SKM-1 treated with dmso at 0.1 percent for 144 hours (cell line): ENCODE measurements around the gene TGFBRAP1.

Experiments used
- DNase-seq: peaks from one replicate; lab custom pipeline; 2025; ENCODE audit not compliant: unreplicated experiment; lab: John Stamatoyannopoulos, UW

Gene TGFBRAP1

DNA sequence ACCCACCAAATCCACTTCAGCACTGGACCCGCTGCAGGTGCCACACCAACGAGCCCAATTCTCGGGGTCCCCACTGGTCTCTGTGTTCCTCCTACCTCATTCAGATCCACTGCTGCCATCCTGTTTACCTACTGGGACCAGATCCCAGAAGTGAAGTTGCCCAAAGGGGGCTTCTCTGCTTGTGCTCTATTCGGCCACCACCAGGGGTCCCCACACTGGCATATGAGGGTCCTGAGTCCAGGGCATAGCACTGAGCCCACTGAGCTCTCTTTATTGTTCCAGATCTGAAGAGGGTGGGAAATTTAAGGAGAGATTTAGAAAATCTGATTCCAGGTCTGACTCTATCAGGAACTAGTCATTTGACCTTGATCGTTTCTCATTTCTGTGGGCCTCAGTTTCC, 85.6 kb downstream of the TGFBRAP1 start:
- no peak for DNase-seq

DNA sequence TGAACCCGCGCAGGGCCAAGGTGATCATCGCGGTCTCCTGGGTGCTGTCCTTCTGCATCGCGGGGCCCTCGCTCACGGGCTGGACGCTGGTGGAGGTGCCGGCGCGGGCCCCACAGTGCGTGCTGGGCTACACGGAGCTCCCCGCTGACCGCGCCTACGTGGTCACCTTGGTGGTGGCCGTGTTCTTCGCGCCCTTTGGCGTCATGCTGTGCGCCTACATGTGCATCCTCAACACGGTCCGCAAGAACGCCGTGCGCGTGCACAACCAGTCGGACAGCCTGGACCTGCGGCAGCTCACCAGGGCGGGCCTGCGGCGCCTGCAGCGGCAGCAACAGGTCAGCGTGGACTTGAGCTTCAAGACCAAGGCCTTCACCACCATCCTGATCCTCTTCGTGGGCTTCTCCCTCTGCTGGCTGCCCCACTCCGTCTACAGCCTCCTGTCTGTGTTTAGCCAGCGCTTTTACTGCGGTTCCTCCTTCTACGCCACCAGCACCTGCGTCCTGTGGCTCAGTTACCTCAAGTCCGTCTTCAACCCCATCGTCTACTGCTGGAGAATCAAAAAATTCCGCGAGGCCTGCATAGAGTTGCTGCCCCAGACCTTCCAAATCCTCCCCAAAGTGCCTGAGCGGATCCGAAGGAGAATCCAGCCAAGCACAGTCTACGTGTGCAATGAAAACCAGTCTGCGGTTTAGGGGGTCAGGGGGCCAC, 87.1 kb downstream of the TGFBRAP1 start:
- DNase-seq = no peak

DNA sequence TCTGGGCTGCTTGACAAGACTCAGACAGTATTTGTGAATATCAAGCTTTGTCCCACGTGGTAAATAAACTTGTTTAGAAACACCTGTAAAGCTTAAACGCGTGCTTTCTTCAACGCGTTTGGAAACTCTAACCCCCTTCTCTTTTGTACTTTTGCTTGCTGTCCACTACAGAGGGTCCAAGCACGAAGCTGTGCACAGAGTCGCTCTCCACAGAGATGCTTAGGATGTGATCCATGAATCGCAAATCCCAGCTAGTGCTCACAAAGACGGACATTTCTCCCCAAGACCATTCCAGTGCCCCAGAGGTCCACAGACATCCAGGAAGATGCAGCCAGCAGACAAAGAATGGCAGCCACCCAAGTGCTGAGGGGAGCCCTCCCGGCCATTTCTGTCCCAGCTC, 88.1 kb downstream of the TGFBRAP1 start, which contains the start of gene GPR45:
GPR45 (plus strand) TSS at position 301 of the 400 bp plus-strand sequence. CDS start 116 bp downstream, outside the sequence.
- DNase-seq = no peak

DNA sequence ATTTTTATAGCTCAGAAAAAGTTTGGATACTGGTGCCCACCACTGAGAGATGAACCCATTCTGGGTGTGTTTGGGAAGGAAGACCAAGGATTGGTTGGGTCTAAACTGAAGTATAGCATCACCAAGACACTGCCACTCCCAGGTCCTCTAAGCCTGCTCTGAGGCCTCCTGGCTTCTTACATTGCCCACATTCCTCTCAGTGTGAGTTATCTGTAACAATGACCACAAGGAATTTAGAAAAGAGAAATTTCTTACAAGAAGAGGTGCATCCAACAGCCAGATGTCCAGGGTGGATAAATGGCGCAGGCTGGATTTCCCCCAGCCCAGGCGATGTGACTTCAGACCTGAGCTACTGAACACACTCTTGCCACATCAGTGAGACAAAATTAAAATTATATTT, 89.6 kb downstream of the TGFBRAP1 start:
- DNase-seq = no peak

DNA sequence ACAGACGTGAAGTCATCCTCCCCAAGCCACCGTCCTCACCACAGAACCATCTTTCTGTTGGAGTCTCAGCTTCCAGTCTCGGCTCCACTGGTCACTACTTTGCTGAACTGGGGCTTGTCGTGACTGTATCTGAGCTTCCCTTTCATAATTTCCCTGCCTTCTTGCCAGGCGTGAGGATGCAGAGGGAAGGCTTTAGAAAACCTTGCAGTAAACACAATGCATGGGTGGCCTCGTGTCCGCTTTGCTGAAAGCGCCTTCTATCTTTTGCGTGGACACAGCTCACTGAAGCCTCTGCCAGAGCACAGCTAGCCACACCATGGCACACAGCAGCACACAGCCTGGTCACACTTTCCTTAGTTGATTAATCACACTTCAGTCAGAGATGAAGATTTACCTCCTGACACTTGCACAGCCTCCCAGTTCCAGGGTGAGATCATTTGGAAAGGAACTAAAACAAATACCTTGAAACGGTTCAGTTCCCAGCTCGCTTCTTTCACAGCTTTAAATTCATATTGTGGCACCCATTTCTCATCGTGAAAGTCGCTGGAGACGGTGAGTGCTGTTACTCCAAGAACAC, 90.8 kb downstream of the TGFBRAP1 start:
- DNase-seq = no peak

DNA sequence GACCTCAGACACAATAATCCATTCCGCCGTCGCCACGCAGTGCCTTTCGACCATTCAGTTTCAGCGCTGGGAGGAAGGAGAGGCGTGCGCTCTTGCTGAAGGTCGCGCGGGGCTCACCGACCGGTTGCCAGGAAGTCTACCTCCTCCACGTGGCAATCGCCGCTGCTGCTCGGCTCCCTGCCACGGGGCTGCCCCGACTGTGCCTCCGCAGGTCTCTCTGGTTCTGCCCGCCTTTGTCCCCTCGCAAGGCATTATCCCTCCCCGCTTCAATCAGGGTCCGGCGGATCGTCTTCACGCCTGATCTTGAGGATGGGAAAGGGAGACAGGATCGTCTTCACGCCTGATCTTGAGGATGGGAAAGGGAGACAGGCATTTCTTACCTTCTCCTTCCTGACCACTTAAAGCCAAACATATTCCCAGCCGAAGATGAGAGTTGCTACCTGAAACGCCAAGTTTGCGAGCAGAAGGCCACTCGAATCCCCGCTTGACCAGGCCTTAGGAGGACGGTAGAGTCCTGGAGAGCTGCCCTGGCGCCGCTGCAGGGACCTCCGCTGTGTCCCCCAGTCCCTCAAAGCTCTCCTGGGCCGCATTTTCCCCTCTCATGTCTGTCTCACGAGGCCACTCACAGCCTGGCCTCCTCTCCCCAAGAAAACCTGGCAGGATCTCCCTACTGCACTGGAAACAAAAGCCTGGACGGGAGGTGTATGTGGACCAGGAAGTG, 92.3 kb downstream of the TGFBRAP1 start:
- DNase-seq = no peak

DNA sequence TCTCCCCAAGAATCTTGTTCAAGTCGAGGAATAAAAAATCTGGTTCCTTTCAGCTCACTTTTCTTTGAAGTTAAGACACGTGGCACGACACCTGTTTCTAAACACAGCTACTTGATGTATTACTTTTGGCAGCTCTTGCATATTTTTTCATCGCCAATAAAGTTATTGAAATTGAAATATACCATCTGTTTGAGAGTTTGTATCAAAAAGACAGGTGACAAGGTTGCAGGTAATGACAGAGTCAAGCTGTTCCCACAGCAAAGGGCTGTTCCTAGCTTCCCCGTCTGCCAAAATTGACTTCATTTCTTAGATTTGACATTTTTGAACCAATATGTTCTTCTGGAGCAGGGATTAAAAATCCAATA, 93.5 kb downstream of the TGFBRAP1 start:
- no peak for DNase-seq

DNA sequence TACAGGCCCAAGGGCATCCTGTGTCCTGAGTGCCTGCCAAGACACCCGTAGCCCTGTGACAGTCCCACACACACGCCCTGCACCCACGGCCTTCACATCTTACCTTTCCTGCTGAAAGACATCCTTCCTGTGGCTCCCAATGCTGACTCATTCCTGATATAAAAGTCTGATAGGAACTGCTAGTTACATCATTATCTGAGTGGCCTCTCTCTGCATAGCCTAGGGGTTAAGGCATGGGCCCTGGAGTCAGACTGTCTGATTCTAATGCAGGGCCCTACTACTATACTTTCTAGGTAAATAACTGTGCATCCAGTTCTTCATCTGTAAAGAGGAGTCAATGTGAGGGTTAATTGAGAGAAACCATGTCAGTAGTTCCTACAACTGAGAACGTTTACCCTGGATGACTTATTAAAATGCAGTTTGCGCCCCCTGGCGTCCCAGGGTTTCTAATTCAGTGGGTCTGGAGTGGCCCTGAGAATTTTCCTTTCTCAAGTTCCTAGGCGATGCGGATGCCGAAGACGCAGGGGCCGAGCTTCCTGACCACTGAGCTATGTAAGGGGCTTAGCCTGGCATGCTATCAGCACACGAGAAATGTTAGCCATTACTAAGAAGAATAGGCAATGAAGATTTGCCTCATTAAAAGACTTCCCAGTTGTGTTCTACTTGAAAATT, 94.0 kb downstream of the TGFBRAP1 start:
- peak; percentile 64 for DNase-seq

DNA sequence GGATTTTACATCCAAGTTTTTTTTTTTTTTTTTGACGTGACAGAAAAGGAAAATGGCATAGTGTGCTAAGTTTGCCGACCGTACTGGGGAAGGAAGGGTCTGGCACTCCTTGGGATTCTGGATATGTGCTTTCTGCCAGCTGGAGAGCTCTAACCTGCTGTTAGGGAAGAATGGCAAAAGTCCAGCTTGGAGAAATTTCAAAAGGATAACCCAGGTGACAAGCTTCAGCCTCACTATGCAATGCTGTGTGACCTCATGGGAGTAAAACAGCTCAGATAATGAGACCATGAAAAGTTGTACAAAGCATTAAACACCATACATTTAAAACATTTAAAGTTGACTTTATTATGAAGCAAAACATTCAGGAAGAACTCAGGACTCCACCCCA, 98.3 kb downstream of the TGFBRAP1 start:
- no peak for DNase-seq

DNA sequence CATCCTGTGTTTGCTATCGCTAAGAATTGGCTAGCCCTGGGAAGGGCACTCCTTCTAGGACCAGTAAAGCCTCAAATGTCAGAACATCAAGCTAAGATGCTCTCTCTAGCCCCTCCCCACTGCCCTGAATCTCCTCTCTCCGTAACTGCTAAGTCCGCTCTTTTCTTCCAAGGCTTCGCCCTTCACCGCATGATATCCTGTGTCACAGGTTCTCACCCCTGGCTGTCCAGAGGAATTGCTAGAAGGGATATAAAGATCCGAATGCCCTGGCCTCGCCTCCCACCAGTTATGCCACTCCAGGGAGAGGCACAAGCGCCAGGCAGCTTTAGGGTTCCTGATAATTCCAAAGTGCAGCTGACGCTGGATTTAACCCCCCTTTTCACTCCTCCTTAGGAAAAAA, 105.1 kb downstream of the TGFBRAP1 start:
- DNase-seq = no peak

DNA sequence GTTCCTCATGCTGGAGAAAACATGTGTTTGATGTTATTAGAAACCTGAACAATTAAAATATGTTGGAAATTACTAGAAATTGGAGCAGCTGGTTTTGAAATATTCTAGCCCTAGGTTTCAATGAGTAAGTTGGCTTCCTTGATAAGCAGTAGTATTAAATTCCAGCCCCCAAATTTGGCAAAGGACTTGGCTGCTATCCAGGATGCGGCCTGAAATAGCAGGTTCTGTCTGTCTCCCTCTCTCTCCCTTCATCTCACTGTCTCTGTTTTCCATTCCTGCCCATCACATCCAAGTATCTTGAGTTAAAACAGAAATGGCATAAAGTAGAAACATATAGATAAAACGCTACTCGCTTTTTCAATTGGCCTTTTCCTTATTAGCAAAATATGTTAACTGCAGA, 108.9 kb downstream of the TGFBRAP1 start:
- no peak for DNase-seq

DNA sequence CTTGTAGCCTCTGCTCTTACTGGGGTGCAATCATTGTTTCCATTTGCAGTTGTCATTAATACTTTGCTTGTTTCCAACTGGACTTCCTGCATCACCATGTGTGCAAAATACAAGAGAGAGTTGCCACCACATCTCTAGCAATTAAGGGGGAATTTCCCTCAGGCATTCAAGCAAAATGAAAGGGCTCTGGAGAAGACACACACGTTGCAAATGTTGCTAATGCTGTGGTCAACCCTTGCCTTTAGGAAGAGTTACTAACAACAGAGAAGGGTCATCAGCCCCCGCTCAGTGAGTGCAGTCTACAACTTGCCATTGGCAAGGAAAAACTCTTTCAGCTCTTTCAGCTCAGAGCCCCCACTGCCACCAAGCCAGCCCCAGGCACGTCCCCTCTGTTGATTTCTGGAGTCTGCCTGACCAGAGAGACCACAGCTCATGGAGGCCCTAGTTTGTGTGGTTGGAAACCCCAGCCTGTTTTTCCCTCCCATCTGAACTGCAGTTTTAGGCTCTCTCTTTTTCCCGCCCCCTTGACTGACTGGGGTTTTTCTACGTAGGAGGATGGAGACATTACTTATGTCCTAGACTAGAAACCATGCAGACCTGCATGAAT, 113.8 kb downstream of the TGFBRAP1 start:
- no peak for DNase-seq
